H1 (cell line): ENCODE results near the gene ZSWIM6.

ENCODE experiments used
- EZH2 ChIP-seq: fragments of 200-600 bp; sonication (generic); IDR thresholded peaks from 2 replicates; pipeline ENCODE4 v1.7.1; 2012; ENCODE audit warnings: low read depth, mild to moderate bottlenecking, moderate library complexity, low read length, inconsistent platforms; ENCODE audit not compliant: severe bottlenecking
- JUN ChIP-seq: IDR thresholded peaks from 2 replicates; pipeline ENCODE4 v1.6.1; 2011; ENCODE audit warnings: low read depth, mild to moderate bottlenecking, improper control_type of control experiment, low read length
- MAFK ChIP-seq: IDR thresholded peaks from 2 replicates; pipeline ENCODE4 v1.6.1; 2012; ENCODE audit warnings: low read depth, mild to moderate bottlenecking, improper control_type of control experiment, low read length
- POLR2A ChIP-seq, 2 experiments: IDR thresholded peaks; 1 replicate in 1 of 2; 2 replicates in 1 of 2; pipeline ENCODE4 v1.6.1; 2011; ENCODE audit warnings: low read depth in 2 of 2, low read length in 2 of 2, mild to moderate bottlenecking in 2 of 2; ENCODE audit errors: control extremely low read depth in 1 of 2
- POLR2AphosphoS5 ChIP-seq: IDR thresholded peaks from 2 replicates; pipeline ENCODE4 v1.6.1; 2011; ENCODE audit warnings: low read depth, low read length
- POU5F1 ChIP-seq: IDR thresholded peaks from 2 replicates; pipeline ENCODE4 v1.6.1; 2011; ENCODE audit warnings: low read depth, mild to moderate bottlenecking, low read length, moderate library complexity
- RNF2 ChIP-seq: fragments of 200-900, 300-1000 bp; sonication (generic); IDR thresholded peaks from 2 replicates; pipeline ENCODE4 v1.7.1; 2016; ENCODE audit warnings: borderline replicate concordance, low read depth, mild to moderate bottlenecking, antibody characterized with exemption, low read length; ENCODE audit not compliant: poor library complexity, severe bottlenecking; ENCODE audit errors: missing control alignments
- RXRA ChIP-seq: IDR thresholded peaks from 2 replicates; pipeline ENCODE4 v1.6.1; 2011; ENCODE audit warnings: low read depth, mild to moderate bottlenecking, low read length, moderate library complexity; ENCODE audit not compliant: insufficient read depth
- SIN3A ChIP-seq, 2 experiments: IDR thresholded peaks in 1 of 2; conservative IDR thresholded peaks in 1 of 2; 2 replicates each; pipeline ENCODE4 v1.6.1; 2011 to 2012; ENCODE audit warnings: low read length in 2 of 2, improper control_type of control experiment in 1 of 2, low read depth in 1 of 2, mild to moderate bottlenecking in 1 of 2
- SRF ChIP-seq: IDR thresholded peaks from 2 replicates; pipeline ENCODE4 v1.6.1; 2011; ENCODE audit warnings: mild to moderate bottlenecking, low read depth, low read length, moderate library complexity
- TF ChIP-seq, protein P1 (sequence below): IDR thresholded peaks from 2 replicates; pipeline ENCODE4 v1.6.1; 2012; ENCODE audit warnings: inconsistent platforms
- TF ChIP-seq, protein P2 (sequence below): IDR thresholded peaks from 2 replicates; pipeline ENCODE4 v1.6.1; 2011; ENCODE audit warnings: low read depth, mild to moderate bottlenecking, low read length; ENCODE audit not compliant: insufficient read depth
- TF ChIP-seq, protein P3 (sequence below), 3 experiments: IDR thresholded peaks; 1 replicate in 2 of 3; 2 replicates in 1 of 3; pipeline versions ENCODE4 v1.5.1 to v1.6.1; 2011; ENCODE audit warnings: low read length in 3 of 3, mild to moderate bottlenecking in 3 of 3, inconsistent platforms in 2 of 3, low read depth in 1 of 3, moderate library complexity in 1 of 3; ENCODE audit not compliant: insufficient read depth in 1 of 3; ENCODE audit errors: control extremely low read depth in 1 of 3
- TF ChIP-seq, protein P4 (sequence below): fragments of 300-600 bp; sonication (generic); IDR thresholded peaks from 2 replicates; pipeline ENCODE4 v1.7.1; 2012; ENCODE audit warnings: low read length, moderate library complexity, mild to moderate bottlenecking, inconsistent platforms; ENCODE audit not compliant: insufficient replicate concordance

GRCh38 chr5:61285531-61285930 lies 46.5 kb upstream of the ZSWIM6 start:
- TF ChIP-seq, protein P1, sequence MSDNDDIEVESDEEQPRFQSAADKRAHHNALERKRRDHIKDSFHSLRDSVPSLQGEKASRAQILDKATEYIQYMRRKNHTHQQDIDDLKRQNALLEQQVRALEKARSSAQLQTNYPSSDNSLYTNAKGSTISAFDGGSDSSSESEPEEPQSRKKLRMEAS = no peak
- no peak for TF ChIP-seq POLR2A (IDR thresholded peaks at IDR 0.05; ENCODE audit: control extremely low read depth in 1 of 2, low read depth in 2 of 2, low read length in 2 of 2)
- TF ChIP-seq, protein P2, sequence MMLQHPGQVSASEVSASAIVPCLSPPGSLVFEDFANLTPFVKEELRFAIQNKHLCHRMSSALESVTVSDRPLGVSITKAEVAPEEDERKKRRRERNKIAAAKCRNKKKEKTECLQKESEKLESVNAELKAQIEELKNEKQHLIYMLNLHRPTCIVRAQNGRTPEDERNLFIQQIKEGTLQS = no peak
- no peak for TF ChIP-seq SIN3A (conservative IDR thresholded peaks at IDR 0.05 in 1 of 2, IDR thresholded peaks at IDR 0.05 in 1 of 2; ENCODE audit: low read depth in 1 of 2, low read length in 2 of 2)
- TF ChIP-seq, protein P3, sequence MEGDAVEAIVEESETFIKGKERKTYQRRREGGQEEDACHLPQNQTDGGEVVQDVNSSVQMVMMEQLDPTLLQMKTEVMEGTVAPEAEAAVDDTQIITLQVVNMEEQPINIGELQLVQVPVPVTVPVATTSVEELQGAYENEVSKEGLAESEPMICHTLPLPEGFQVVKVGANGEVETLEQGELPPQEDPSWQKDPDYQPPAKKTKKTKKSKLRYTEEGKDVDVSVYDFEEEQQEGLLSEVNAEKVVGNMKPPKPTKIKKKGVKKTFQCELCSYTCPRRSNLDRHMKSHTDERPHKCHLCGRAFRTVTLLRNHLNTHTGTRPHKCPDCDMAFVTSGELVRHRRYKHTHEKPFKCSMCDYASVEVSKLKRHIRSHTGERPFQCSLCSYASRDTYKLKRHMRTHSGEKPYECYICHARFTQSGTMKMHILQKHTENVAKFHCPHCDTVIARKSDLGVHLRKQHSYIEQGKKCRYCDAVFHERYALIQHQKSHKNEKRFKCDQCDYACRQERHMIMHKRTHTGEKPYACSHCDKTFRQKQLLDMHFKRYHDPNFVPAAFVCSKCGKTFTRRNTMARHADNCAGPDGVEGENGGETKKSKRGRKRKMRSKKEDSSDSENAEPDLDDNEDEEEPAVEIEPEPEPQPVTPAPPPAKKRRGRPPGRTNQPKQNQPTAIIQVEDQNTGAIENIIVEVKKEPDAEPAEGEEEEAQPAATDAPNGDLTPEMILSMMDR (IDR thresholded peaks at IDR 0.05; ENCODE audit: control extremely low read depth in 1 of 3, insufficient read depth in 1 of 3, low read depth in 1 of 3, low read length in 3 of 3) = no peak
- no peak for TF ChIP-seq RNF2
- TF ChIP-seq EZH2 = no peak
- no peak for TF ChIP-seq POLR2AphosphoS5
- no peak for TF ChIP-seq MAFK
- no peak for TF ChIP-seq POU5F1
- no peak for TF ChIP-seq JUN
- TF ChIP-seq RXRA = no peak
- TF ChIP-seq, protein P4, sequence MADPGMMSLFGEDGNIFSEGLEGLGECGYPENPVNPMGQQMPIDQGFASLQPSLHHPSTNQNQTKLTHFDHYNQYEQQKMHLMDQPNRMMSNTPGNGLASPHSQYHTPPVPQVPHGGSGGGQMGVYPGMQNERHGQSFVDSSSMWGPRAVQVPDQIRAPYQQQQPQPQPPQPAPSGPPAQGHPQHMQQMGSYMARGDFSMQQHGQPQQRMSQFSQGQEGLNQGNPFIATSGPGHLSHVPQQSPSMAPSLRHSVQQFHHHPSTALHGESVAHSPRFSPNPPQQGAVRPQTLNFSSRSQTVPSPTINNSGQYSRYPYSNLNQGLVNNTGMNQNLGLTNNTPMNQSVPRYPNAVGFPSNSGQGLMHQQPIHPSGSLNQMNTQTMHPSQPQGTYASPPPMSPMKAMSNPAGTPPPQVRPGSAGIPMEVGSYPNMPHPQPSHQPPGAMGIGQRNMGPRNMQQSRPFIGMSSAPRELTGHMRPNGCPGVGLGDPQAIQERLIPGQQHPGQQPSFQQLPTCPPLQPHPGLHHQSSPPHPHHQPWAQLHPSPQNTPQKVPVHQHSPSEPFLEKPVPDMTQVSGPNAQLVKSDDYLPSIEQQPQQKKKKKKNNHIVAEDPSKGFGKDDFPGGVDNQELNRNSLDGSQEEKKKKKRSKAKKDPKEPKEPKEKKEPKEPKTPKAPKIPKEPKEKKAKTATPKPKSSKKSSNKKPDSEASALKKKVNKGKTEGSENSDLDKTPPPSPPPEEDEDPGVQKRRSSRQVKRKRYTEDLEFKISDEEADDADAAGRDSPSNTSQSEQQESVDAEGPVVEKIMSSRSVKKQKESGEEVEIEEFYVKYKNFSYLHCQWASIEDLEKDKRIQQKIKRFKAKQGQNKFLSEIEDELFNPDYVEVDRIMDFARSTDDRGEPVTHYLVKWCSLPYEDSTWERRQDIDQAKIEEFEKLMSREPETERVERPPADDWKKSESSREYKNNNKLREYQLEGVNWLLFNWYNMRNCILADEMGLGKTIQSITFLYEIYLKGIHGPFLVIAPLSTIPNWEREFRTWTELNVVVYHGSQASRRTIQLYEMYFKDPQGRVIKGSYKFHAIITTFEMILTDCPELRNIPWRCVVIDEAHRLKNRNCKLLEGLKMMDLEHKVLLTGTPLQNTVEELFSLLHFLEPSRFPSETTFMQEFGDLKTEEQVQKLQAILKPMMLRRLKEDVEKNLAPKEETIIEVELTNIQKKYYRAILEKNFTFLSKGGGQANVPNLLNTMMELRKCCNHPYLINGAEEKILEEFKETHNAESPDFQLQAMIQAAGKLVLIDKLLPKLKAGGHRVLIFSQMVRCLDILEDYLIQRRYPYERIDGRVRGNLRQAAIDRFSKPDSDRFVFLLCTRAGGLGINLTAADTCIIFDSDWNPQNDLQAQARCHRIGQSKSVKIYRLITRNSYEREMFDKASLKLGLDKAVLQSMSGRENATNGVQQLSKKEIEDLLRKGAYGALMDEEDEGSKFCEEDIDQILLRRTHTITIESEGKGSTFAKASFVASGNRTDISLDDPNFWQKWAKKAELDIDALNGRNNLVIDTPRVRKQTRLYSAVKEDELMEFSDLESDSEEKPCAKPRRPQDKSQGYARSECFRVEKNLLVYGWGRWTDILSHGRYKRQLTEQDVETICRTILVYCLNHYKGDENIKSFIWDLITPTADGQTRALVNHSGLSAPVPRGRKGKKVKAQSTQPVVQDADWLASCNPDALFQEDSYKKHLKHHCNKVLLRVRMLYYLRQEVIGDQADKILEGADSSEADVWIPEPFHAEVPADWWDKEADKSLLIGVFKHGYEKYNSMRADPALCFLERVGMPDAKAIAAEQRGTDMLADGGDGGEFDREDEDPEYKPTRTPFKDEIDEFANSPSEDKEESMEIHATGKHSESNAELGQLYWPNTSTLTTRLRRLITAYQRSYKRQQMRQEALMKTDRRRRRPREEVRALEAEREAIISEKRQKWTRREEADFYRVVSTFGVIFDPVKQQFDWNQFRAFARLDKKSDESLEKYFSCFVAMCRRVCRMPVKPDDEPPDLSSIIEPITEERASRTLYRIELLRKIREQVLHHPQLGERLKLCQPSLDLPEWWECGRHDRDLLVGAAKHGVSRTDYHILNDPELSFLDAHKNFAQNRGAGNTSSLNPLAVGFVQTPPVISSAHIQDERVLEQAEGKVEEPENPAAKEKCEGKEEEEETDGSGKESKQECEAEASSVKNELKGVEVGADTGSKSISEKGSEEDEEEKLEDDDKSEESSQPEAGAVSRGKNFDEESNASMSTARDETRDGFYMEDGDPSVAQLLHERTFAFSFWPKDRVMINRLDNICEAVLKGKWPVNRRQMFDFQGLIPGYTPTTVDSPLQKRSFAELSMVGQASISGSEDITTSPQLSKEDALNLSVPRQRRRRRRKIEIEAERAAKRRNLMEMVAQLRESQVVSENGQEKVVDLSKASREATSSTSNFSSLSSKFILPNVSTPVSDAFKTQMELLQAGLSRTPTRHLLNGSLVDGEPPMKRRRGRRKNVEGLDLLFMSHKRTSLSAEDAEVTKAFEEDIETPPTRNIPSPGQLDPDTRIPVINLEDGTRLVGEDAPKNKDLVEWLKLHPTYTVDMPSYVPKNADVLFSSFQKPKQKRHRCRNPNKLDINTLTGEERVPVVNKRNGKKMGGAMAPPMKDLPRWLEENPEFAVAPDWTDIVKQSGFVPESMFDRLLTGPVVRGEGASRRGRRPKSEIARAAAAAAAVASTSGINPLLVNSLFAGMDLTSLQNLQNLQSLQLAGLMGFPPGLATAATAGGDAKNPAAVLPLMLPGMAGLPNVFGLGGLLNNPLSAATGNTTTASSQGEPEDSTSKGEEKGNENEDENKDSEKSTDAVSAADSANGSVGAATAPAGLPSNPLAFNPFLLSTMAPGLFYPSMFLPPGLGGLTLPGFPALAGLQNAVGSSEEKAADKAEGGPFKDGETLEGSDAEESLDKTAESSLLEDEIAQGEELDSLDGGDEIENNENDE = no peak
- TF ChIP-seq SRF = no peak
